ENCODE data around the gene TLR10.
"Not testable (repeated sequence)": the region's sequence is repeated elsewhere in the genome, so short reads cannot be mapped to it uniquely, and the experiment has no call there.

The TLR10 gene

GRCh38 chr4:38782452-38783108 lies at the start of gene TLR10:
Gene TLR10 (minus strand): TSS chr4:38782990. CDS start chr4:38775590, 7,400 bp downstream.
- DNase-seq = peak in 1 of 4 experiments; percentile 8

- no peak for DNase-seq
Observed at GRCh38 chr4:38832206-38832605, 49.4 kb upstream of the TLR10 start.

GRCh38 chr4:38831653-38832052 lies 48.9 kb upstream of the TLR10 start:
- DNase-seq = no peak

- DNase-seq = no peak
Observed at GRCh38 chr4:38829237-38829636, 46.4 kb upstream of the TLR10 start.

- DNase-seq = no peak
Observed at GRCh38 chr4:38823766-38824165, 41.0 kb upstream of the TLR10 start.

GRCh38 chr4:38822748-38823303 lies 40.0 kb upstream of the TLR10 start:
- no peak for DNase-seq

- no peak for DNase-seq
Observed at GRCh38 chr4:38821739-38822138, 38.9 kb upstream of the TLR10 start.

- DNase-seq = no peak
Observed at GRCh38 chr4:38820329-38821061, 37.7 kb upstream of the TLR10 start.

GRCh38 chr4:38819569-38819968 lies 36.8 kb upstream of the TLR10 start:
- no peak for DNase-seq

- no peak for DNase-seq
Observed at GRCh38 chr4:38818441-38818976, 35.7 kb upstream of the TLR10 start.

- no peak for DNase-seq
Observed at GRCh38 chr4:38815885-38816782, 33.3 kb upstream of the TLR10 start.

- no peak for DNase-seq
Observed at GRCh38 chr4:38814386-38814785, 31.6 kb upstream of the TLR10 start.

- no peak for DNase-seq
Observed at GRCh38 chr4:38811297-38811696, 28.5 kb upstream of the TLR10 start.

- not testable (repeated sequence) for DNase-seq
Observed at GRCh38 chr4:38807462-38807861, 24.7 kb upstream of the TLR10 start.

GRCh38 chr4:38806251-38806650 lies 23.5 kb upstream of the TLR10 start:
- not testable (repeated sequence) for DNase-seq

- DNase-seq = no peak
Observed at GRCh38 chr4:38805530-38806145, 22.8 kb upstream of the TLR10 start.

- no peak for DNase-seq
Observed at GRCh38 chr4:38804654-38805295, 22.0 kb upstream of the TLR10 start, which contains the start of gene TLR1. Gene TLR1 (minus strand): TSS chr4:38804791. CDS start chr4:38798831, 5,960 bp downstream.

- no peak for DNase-seq
Observed at GRCh38 chr4:38803833-38804653, 21.3 kb upstream of the TLR10 start.

GRCh38 chr4:38802561-38803355 lies 20.0 kb upstream of the TLR10 start:
- no peak for DNase-seq

- DNase-seq = no peak
Observed at GRCh38 chr4:38800961-38801450, 18.2 kb upstream of the TLR10 start.
